ENCODE measurements around the gene TRA2A. TPM values are rescaled to one million over a fixed set of nuclear protein-coding genes. Genes with fewer than 3 reads are reported as not detected.

Gene TRA2A
- total and polyA plus RNA-seq, 9 of the 15 experiments (the other 6 are each of a cell fraction or from before 2014, with no cell fraction given) = 22.7 to 210 (median 73.9) TPM

DNA sequence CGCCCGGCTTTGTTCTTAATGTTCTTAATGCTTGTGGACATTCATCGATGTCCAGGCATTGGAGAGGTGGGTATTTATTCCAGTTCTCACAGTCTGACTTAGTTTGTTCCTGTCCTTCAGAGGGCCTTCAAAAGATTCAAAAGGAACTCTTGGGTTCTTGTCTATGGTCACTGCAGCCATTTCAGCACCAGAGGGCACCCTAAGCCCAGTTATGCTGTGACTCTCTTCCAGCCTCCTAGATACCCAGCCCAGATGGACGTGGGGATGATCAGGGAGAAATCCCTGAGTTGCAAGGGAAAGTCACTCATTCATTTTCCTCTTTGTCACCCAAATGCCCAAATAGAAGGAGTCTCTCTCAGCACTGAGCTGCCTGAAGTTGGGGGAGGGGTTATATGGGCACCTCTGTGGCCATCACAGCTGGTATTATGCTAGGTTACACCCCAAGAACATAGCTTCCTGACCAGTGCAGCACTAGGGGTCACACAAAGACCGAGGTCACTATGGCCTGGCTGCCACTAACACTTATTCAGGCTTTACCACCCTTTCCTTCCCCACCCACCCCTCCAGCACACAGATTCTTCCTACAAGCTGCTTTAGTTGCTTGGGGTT is 38.9 kb upstream of the TRA2A start (continued):
- no peak for TF ChIP-seq NFE2L1 (tag; IDR thresholded peaks at IDR 0.05; ENCODE audit: borderline replicate concordance, low read depth)
- no peak for TF ChIP-seq ZNF24 (IDR thresholded peaks at IDR 0.05)
- TF ChIP-seq, protein P1, sequence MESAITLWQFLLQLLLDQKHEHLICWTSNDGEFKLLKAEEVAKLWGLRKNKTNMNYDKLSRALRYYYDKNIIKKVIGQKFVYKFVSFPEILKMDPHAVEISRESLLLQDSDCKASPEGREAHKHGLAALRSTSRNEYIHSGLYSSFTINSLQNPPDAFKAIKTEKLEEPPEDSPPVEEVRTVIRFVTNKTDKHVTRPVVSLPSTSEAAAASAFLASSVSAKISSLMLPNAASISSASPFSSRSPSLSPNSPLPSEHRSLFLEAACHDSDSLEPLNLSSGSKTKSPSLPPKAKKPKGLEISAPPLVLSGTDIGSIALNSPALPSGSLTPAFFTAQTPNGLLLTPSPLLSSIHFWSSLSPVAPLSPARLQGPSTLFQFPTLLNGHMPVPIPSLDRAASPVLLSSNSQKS (CRISPR knock-in tag; IDR thresholded peaks at IDR 0.05) = no peak
- TF ChIP-seq CBX8 (IDR thresholded peaks at IDR 0.05; ENCODE audit: borderline replicate concordance, extremely low read depth, low read depth, low read length, poor library complexity, severe bottlenecking) = no peak
- no peak for TF ChIP-seq GATAD2B (IDR thresholded peaks at IDR 0.05; ENCODE audit: borderline replicate concordance)
- TF ChIP-seq, protein P2, sequence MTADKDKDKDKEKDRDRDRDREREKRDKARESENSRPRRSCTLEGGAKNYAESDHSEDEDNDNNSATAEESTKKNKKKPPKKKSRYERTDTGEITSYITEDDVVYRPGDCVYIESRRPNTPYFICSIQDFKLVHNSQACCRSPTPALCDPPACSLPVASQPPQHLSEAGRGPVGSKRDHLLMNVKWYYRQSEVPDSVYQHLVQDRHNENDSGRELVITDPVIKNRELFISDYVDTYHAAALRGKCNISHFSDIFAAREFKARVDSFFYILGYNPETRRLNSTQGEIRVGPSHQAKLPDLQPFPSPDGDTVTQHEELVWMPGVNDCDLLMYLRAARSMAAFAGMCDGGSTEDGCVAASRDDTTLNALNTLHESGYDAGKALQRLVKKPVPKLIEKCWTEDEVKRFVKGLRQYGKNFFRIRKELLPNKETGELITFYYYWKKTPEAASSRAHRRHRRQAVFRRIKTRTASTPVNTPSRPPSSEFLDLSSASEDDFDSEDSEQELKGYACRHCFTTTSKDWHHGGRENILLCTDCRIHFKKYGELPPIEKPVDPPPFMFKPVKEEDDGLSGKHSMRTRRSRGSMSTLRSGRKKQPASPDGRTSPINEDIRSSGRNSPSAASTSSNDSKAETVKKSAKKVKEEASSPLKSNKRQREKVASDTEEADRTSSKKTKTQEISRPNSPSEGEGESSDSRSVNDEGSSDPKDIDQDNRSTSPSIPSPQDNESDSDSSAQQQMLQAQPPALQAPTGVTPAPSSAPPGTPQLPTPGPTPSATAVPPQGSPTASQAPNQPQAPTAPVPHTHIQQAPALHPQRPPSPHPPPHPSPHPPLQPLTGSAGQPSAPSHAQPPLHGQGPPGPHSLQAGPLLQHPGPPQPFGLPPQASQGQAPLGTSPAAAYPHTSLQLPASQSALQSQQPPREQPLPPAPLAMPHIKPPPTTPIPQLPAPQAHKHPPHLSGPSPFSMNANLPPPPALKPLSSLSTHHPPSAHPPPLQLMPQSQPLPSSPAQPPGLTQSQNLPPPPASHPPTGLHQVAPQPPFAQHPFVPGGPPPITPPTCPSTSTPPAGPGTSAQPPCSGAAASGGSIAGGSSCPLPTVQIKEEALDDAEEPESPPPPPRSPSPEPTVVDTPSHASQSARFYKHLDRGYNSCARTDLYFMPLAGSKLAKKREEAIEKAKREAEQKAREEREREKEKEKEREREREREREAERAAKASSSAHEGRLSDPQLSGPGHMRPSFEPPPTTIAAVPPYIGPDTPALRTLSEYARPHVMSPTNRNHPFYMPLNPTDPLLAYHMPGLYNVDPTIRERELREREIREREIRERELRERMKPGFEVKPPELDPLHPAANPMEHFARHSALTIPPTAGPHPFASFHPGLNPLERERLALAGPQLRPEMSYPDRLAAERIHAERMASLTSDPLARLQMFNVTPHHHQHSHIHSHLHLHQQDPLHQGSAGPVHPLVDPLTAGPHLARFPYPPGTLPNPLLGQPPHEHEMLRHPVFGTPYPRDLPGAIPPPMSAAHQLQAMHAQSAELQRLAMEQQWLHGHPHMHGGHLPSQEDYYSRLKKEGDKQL (CRISPR knock-in tag; IDR thresholded peaks at IDR 0.05; ENCODE audit: borderline replicate concordance) = no peak
- no peak for TF ChIP-seq HMG20A (CRISPR knock-in tag; conservative IDR thresholded peaks at IDR 0.05)
- TF ChIP-seq, protein P3, sequence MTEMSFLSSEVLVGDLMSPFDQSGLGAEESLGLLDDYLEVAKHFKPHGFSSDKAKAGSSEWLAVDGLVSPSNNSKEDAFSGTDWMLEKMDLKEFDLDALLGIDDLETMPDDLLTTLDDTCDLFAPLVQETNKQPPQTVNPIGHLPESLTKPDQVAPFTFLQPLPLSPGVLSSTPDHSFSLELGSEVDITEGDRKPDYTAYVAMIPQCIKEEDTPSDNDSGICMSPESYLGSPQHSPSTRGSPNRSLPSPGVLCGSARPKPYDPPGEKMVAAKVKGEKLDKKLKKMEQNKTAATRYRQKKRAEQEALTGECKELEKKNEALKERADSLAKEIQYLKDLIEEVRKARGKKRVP (CRISPR knock-in tag; IDR thresholded peaks at IDR 0.05) = no peak
- TF ChIP-seq, protein P4, sequence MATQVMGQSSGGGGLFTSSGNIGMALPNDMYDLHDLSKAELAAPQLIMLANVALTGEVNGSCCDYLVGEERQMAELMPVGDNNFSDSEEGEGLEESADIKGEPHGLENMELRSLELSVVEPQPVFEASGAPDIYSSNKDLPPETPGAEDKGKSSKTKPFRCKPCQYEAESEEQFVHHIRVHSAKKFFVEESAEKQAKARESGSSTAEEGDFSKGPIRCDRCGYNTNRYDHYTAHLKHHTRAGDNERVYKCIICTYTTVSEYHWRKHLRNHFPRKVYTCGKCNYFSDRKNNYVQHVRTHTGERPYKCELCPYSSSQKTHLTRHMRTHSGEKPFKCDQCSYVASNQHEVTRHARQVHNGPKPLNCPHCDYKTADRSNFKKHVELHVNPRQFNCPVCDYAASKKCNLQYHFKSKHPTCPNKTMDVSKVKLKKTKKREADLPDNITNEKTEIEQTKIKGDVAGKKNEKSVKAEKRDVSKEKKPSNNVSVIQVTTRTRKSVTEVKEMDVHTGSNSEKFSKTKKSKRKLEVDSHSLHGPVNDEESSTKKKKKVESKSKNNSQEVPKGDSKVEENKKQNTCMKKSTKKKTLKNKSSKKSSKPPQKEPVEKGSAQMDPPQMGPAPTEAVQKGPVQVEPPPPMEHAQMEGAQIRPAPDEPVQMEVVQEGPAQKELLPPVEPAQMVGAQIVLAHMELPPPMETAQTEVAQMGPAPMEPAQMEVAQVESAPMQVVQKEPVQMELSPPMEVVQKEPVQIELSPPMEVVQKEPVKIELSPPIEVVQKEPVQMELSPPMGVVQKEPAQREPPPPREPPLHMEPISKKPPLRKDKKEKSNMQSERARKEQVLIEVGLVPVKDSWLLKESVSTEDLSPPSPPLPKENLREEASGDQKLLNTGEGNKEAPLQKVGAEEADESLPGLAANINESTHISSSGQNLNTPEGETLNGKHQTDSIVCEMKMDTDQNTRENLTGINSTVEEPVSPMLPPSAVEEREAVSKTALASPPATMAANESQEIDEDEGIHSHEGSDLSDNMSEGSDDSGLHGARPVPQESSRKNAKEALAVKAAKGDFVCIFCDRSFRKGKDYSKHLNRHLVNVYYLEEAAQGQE (IDR thresholded peaks at IDR 0.05; ENCODE audit: borderline replicate concordance) = peak; percentile 91
- TF ChIP-seq, protein P4 (CRISPR knock-in tag; IDR thresholded peaks at IDR 0.05; ENCODE audit: low read depth) = no peak
- no peak for TF ChIP-seq HNRNPL (IDR thresholded peaks at IDR 0.05; ENCODE audit: low read depth, low read length)
- TF ChIP-seq CTBP1 (IDR thresholded peaks at IDR 0.05; ENCODE audit: borderline replicate concordance) = peak; percentile 56; the same call in 1 of the 2 replicates

Data from K562 (cell line).